Activated CD4-positive, alpha-beta T cell treated with anti-CD3 and anti-CD28 coated beads for 1 hour (primary cell): ENCODE results near the gene DAPK3.
"Not testable (repeated sequence)": the region's sequence is repeated elsewhere in the genome, so short reads cannot be mapped to it uniquely, and the experiment has no call there.

Source experiments
- DNase-seq: peaks from one replicate; pipeline ENCODE4 v3.0.0-alpha.2; 2020

The DAPK3 gene

DNA sequence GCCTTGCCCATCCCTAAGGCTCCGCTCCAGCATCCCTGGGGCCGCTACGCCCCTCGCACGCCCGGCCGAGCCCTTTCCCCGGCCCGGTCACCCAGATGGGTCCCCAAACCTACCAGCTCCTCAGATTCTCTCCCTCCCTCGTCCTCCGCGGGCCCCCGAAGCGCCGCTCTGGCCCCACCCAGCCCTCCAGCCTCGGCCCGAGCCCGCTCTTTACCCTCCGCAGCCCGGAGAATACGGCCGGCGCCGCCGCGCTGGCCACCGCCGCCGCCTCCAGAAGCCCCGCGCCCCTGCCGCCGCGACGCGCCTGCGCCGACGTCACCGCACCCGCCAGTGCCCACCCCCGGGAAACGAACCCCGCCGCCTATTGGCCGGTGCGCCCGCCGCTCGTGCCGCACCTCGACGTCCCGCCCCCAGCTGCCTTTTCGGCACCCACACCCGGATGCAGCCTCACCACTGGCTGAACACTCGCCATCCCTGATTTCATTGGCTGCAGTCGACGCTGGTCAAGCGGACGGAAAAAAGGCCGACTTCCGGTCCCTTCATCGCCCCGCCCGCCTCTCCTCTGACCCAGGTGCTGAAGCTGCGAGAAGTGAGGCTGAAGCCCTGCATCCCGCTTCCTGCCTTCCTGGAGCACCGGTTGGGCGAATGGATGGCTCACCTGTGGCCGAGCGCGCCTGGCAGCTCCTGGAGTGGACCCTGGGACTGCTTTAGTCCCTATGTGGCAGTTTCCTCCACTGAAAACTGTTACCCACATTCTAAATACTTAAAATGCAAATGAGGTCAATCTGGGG, at the start of gene DAPK3:
Gene DAPK3, minus strand, starts transcription at position 292 of the 791 bp plus-strand sequence. CDS start 1,364 bp downstream, outside the sequence.
- peak; percentile 85 for DNase-seq

DNA sequence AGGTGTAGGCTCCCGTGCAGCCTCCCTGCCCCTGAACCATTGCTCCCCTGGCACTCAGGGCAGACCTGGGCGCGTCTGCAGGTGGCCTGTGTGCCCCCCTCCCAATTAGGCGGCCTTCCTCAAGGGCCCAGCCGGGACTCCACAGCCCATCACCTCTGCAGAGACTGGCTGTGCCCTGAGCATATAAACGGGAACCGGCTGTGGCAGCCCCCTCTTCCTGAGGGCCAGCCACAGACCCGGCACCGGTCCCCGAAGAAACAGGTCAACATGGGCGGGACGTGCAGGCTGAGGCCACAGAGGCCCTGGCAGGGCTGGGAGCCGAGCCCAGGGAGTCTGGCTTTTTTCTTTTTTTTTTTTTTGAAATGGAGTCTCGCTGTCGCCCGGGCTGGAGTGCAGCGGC, 48.7 kb upstream of the DAPK3 start:
- no peak for DNase-seq

DNA sequence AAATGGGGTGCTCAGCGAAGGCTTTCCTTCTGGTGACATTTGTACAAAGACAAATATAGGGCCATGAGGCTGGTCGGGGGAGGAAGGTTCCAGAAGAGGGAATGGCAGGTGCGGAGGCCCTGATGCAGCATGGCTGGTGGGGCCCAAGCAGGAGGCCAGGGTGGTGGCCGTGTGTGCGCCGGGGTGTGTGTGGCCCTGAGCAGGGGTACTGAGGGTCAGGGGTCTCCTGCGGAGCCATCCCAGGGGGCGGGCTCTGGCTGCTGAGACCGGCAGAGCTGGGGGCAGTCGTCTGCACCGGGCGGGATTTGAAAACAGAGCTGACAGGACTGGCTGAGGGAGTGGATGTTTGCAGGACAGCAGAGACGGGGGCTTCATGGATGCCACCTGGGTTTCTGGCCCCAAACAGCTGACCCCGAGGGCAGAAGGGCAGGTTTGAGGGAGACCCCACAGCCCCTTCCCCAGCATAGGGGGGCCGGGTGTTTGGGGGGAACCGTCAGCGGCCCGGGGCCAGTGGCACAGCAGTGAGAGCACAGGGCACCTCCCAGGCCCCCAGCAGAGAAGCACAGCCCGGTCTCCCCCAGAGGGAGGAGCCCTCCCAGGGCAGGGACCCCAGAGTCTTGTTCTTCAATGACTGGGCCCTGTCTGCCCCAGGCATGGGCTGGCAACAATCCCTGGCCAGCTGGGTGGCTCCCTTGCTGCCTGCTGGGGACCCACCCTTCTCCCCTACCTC, 48.0 kb upstream of the DAPK3 start:
- no peak for DNase-seq

DNA sequence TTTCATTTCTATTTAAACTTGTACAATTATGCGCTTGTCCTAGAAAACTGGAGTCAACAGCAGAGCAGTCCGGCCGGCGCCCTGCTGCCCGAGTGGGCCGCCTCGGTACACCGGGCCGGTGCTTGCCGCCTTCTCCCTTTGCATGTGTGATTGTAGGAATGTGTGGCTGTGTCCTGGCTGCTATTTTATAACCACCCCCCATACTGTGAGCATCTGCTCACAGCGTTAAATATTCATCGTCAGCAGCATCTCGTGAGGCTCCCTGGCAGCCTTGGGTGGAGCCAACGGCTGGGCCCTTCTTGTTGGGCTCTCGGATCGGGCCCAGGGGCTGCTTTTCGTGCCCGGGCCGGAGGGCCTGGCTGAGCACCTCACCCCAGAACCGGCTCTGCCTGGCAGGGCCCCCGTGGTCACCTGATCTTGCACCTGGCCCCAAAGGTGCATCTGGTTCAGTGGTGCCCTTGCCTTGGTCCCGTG, 47.3 kb upstream of the DAPK3 start:
- DNase-seq, result no peak

DNA sequence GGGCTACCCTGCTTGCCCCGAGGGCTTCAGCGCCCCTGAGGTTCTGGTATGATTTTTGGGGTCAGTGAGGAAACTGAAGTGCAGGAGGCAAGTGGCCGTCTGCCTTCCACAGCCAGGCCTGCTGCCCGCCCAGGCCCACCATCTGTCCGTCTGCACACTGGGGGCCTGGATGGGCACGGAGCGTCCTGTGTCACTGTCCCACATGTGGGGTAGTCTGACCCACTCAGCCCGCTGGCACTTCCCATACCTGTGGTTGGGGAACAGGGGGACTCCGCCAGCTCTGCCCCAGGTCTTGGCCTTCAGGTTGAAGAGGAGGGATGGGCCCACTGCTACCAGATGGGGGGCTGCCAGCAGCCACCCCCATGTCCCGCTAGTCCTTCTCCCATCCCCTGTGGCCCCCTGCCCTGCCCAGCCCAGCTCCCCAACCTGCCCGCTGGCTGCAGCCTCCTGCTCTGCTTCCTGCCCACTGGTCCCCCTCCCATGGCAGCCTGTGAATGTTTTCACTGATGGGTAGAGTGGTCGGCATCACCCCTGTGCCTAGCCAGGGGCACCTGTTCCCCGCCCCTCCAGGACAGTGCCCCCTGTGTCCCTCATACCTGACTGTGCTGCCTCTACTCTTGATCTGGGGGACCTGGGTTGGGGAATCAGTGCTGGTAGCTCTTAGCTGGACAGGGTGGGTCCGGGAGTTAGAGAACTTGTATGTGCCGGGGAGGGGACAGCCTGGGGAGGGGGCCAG, 46.2 kb upstream of the DAPK3 start:
- no peak for DNase-seq

DNA sequence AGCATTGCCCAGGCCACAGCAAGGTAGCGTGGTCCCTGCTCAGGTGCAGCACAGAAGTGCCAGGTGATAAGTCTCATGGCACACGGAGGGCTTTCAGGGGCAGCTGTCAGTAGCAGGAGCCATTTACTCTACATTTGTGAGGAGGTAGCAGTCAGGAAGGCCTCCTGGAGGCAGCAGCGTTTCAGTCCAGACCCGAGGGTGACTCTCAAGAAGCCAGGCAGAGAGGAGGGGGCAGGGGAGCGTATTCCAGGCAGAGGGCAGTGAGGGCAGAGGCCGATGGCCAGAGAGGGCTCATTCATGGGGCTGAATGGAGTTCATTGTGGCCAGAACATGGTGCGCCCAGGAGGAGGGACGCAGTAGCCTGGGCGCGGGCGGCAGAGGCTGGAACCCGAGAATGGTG, 45.6 kb upstream of the DAPK3 start:
- DNase-seq, result no peak

DNA sequence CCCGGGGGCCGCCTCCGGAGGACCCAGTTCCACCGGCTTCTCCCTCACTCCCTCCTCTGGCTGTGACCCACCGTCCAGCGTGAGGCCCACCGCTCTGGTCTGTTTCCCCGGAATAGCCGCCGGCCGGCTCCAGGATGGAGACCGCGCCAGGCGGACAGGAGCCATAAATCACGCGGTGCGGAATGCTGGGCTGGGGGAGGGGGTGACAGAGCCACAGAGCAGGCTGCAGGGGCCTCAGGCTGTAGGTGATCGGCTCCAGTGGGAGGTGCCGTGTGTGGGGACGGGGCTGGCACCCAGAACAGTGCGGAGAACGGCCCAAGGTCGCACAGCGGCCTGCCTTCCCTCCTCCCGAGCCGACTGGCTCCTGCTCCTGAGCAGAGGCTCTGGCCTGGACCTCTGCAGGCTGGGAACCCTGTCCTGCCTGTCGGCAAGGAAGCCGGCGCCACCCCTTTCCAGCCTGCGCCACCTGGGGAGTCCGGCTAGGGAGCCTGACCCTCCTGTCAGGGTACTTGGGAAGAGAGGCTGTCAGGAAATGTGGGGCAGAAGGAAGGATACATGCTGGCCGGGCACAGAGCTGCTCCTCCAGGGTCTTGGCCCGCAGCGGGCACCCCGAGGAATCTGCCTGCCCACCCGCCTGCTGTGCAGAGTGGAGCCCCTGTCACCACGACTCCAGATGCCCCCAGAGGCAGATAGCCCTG, 45.0 kb upstream of the DAPK3 start:
- no peak for DNase-seq

DNA sequence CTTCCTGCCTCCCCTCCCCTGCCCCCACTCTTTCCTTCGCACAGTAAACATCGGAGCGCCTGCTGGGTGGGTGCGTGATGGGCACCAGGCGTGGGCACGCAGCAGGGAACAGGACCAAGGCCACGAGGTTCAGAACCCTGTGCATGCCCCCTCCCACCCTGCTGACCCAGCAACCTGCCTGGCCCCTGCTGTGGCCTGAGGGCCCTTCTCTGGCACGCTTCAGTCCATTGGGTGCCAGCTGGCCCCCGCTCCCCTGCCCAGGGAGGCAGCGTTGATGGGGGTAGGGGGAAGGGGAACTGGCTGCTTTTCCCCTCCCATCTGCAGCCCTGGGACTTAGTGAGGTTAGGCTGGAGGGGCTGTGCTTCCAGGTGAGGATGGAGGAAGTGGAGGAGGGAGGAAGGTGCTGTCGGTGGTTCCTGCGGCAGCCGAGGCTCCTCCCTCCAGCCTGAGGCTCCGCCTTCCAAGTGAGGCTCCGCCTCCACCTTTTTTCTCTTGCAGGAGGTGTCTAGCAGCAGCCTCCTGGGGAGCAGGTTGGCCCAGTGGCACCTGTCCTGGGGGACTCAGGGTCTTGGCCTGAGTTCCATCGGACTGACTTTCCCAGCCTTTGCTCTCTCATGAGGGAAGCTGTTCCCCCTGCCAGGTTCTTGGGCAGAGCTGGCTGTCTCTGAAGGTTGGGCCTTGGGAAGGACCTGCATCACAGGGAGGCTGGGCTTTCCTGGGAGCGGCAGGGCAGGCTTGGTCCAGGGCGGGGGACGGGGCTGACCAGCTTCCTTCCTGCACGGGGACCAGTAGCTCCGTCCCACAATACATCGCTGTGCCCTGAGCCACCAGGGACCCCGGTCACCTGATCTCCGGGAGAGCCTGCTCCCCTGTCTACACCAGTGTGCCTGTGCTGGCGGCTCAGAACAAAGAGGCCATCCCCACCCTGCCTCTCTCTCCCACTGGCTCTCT, 43.9 kb upstream of the DAPK3 start:
- no peak for DNase-seq

DNA sequence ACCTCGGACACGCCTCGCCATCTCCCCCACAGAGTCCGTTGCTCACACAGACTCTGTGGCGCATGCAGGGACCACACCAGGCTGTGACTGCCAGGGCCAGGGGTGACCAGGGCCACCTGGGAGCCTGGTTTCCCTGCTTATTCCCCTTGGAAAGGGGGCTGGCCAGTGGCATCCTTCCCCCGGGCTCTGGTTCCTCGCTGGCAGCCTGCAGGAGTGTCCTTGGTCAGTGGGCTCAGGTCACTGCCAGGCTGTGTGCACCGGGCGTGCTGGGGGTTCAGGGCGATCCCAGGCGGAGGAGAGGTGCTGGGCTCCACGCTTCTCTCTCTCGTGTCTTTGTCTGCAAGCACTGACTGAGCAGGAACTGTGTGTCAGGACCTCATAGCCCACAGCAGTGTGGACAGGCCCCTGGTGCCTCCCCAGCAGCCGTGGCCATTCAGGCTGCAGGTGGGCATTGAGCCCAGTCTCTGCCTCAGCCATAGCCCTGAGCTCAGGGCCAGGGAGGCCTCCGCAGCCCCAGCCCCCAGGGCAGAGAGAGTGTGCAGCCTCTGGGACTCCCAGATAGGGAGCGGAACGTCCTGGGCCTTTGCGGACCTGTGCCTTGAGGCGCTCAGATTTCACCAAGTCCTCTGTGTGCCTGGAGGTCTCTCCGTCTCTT, 43.1 kb upstream of the DAPK3 start:
- DNase-seq, result no peak

DNA sequence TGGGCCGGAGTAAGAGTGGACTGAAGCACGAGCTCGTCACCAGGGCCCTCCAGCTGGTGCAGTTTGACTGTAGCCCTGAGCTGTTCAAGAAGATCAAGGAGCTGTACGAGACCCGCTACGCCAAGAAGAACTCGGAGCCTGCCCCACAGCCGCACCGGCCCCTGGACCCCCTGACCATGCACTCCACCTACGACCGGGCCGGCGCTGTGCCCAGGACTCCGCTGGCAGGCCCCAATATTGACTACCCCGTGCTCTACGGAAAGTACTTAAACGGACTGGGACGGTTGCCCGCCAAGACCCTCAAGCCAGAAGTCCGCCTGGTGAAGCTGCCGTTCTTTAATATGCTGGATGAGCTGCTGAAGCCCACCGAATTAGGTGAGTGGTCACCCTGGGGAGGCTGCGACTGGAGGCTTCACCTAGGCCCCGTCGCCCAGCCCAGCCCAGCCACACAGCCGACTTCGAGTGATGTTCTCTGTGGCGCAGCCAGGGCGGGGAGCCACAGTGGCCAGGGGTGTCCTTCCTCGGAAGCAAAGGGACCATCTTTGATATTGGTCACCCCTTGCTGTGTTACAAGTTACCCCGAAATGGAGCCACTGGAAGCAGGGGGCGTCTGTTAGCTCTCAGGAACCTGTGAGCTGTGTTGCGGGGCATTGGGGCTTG, 42.2 kb upstream of the DAPK3 start:
- DNase-seq, result no peak

DNA sequence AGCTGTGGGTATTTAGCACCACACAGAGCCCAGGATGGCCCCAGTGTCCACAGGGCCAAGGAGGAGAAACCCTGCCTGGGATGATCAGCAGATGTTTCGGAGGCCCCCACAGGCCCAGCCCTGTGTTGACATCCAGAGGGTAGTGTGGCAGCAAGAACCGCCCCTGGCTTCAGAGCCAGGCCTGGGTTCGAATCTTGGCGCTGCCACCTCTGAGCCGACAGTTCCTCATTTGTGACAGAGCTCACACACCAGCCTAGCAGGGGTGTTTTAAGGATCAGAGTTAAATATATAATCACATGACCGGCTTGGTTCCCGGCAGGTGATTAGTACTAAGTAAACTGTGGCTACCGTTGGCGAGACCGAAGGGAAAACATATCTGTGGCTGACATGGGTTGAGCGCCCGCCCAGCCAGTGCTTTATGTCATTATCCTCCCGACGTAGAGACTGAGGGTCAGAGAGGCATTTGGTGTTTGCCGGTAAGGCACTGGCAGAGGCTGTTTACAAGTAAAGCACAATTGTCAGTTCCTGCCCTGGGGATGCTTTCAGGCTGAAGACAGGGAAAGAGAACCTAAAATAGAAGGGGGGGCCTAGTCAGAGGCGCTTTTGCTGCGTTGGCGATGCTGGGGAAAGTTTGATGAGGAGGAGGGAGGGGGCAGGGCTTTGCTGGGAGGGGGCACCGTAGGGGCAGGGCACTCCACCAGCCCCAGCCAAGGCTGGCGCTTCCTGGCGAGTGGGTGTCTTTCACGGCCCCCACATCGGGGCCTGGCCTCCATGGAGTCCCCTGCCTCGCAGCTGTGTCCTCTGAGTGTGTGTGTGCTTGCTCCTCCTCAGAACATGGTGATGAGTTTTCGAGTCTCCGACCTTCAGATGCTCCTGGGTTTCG, 41.4 kb upstream of the DAPK3 start:
- DNase-seq, result no peak

DNA sequence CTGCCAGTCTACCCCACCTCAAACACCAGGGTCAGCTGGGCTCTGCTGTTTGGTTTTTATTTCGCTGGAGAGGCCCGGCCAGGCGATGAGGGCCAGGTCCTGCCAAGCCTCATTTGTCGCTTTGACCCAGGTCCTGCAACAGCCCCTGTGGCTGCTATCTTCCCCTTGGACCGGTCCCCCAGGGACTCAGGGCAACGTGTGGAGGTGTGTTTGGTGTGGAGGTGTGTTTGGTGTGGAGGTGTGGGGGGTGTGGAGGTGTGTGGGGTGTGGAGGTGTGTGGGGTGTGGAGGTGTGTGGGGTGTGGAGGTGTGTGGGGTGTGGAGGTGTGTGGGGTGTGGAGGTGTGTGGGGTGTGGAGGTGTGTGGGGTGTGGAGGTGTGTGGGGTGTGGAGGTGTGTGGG, 40.5 kb upstream of the DAPK3 start:
- not testable (repeated sequence) for DNase-seq

DNA sequence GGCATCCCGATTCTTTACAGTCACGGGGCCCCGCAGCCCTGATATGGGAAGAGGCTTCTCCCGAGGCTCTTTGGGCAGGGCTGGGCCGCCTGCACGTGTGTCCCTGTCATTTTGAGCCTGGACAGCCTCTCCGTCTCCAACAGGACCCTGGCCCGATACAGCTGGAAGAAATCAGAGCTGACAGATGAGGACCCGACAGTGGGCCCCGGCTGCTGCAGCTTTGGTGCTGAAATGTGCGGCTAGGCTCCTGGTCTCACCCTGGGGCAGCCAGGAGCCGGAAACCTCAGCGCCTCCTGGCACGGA, 39.9 kb upstream of the DAPK3 start:
- DNase-seq, result no peak

DNA sequence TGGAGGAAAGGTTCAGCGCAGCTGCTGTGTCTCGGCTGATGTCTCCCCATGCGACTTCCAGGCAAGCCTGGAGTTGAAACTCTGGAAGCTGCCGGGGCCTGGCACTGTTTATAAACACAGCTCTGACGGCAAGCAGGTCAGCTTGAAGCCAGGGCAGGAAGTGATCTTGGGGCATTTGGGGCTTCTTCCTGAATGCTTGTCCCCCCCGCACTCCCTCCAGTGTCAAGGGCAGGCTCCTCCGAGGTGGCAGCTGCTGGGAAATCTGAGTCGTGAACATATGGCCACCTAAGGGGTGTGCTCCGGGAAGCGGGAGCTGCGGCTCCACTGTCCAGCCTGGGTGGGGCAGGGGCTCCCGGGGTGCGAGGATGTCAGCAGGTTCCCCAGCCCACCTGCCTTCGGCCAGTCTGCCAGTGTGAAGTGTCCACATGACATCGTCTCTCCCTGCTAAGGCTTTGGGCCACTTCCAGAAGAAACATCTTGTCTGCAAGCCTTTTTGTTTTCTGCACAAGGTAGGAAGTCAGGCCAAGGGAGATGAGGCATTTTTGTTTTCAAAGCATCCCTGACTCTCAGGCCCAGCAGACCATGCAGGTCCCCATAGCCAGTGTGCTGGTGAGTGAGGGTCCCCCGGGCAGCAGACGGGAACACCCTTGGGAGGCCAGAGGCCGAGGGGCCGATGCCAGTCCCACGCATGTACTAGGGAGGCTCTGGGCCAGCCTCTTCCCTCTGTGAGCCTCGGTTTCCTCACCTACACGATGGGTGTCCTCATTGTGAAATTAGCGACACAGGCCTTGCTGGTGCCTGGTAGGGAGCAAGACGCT, 39.3 kb upstream of the DAPK3 start:
- no peak for DNase-seq

DNA sequence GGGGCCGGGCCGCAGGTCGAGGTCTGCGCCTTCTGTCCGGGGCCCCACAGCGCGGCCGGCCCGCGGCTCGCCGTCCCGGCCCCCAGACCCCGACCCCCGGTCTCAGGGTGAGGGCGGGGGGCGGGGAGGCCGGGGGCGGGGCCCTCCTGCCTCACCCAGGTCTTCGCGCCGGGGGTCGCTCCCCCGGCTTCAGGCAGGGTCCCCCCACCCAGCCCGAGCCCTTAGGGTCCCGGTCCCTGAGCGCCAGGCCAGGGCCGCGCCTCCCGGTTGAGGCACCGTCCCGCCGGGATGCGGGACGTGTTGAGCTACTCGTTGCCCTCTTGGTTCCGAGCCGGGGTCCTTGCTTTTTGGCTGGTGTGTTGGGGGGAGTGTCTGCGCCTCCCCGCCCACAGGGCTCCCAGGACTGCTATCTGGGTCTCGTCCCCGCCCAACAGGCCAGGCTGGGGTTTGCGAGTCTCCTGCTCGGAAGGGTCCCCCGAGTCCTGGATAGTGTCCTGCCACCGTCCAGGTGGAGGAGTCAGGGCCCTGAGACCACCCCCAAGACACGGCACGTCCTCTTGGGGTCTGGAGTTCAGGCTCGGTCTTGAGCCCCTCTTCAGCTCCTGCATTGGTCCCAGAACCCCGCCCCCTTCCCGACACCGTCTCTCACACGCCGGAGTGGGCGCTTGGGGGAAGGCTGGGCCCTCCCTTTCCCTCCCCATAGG, 37.1 kb upstream of the DAPK3 start:
- no peak for DNase-seq

DNA sequence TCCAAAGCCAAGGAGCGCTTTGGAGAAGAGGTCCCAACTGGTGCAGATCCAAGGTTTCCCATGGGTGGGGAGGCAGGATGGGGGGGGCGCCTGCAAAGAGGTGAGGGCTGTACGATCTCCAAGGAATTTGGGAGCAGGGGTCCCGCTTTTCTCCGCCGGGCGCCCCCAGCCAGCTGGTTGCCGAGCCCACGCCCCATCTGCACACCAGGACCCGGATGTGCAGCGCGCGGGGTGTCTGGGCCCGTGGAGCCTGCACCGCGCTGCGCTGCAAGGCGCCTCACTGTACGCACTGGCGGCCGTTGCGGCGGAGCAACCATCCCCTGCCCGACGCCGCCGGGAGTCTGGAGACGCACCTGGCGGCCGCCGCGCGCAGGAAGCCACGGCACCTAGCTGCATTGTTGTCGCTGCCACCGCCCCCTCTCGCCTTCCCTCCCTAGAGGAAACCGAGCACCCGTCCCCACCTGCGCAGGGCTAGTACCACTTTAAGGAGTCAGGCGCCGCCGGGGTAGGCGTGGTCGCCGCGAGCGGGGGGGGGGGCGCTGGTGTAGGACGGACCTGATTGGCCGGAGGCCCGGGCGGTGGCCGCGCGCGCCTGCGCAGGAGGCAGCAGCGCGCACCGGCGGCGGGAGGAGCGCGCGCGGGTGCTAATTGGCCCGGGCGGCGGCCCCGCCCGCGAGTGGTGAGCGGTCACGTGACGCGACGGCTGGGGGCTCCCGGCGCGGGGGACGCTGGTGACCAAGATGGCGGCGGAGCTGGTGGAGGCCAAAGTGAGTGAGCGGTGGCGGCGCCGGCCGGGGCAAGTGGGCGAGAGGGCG, 36.3 kb upstream of the DAPK3 start, which contains the start of gene PIAS4:
Gene PIAS4, plus strand, starts transcription at position 716 of the 815 bp plus-strand sequence. Its CDS starts 25 bp downstream, at position 741.
- peak; percentile 93 for DNase-seq

DNA sequence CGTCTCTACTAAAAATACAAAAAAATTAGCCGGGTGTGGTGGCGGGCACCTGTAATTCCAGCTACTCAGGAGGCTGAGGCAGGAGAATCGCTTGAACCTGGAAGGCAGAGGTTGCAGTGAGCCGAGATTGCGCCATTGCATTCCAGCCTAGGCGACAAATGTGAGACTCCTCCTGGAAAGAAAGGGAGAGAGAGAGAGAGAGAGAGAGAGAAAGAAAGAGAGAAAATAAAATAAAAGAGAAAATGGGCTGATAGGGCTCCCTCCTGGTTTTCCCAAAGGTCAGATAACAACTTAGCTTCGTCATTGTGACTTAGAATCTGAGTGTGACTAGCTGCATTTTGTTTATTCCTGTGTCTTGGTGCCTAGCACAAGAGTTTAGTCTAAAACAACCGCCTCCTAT, 34.5 kb upstream of the DAPK3 start:
- DNase-seq, result not testable (repeated sequence)
